ENCODE results near the gene ARID1B.

DNA sequence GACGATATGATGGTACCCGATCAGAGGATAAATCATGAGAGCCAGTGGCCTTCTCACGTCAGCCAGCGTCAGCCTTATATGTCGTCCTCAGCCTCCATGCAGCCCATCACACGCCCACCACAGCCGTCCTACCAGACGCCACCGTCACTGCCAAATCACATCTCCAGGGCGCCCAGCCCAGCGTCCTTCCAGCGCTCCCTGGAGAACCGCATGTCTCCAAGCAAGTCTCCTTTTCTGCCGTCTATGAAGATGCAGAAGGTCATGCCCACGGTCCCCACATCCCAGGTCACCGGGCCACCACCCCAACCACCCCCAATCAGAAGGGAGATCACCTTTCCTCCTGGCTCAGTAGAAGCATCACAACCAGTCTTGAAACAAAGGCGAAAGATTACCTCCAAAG, 423.9 kb downstream of the ARID1B start:
- TF ChIP-seq EZH2 (IDR thresholded peaks at IDR 0.05; ENCODE audit: borderline replicate concordance, low read length) (no peak), CTCF (IDR thresholded peaks at IDR 0.05; ENCODE audit: low read length) (no peak)

Data from OCI-LY1 (cell line).